Naive thymus-derived CD4-positive, alpha-beta T cell (primary cell): ENCODE data around the gene PAXX. TPM values are rescaled to one million over a fixed set of nuclear protein-coding genes. Genes with fewer than 3 reads are reported as not detected.

ENCODE experiments used
- ATAC-seq: fragments of 150-1000 bp; cut with Tn5 transposase; 2 replicates; pipeline ENCODE4 v1.10.0; 2021; ENCODE audit warnings: mild to moderate bottlenecking, moderate library complexity
- CTCF ChIA-PET: fragments of 350-600 bp; sonication (Branson Sonifier 250); formaldehyde crosslinking; loops from one replicate; lab custom pipeline; 2021; ENCODE audit warnings: antibody characterized with exemption; lab: Charles Lee
- POLR2A ChIA-PET: fragments of 350-600 bp; sonication (Branson Sonifier 250); formaldehyde crosslinking; loops from one replicate; lab custom pipeline; 2021; ENCODE audit warnings: antibody characterized with exemption, inconsistent platforms; lab: Charles Lee
- DNase-seq, 9 donors: peaks; one replicate each; pipeline versions ENCODE4 v3.0.0 to v3.0.0-alpha.2; 2020 to 2022; ENCODE audit warnings: mixed read lengths in 1 of 9
- H3K27ac ChIP-seq: one replicate; pipeline ENCODE4 v1.7.0; 2013; ENCODE audit warnings: mild to moderate bottlenecking, low read depth, low read length, moderate library complexity
- H3K27me3 ChIP-seq, 2 donors: one replicate each; pipeline ENCODE4 v1.7.0; 2013; ENCODE audit warnings: low read length in 2 of 2, mild to moderate bottlenecking in 2 of 2, moderate library complexity in 2 of 2; ENCODE audit not compliant: control insufficient read depth in 2 of 2, insufficient read depth in 2 of 2
- H3K36me3 ChIP-seq, 3 experiments: 1 replicate in 2 of 3; 2 replicates in 1 of 3; pipeline ENCODE4 v1.7.0; 2013; ENCODE audit warnings: low read length in 3 of 3, mild to moderate bottlenecking in 3 of 3, moderate library complexity in 1 of 3; ENCODE audit not compliant: insufficient read depth in 3 of 3, control insufficient read depth in 2 of 3
- H3K4me1 ChIP-seq, 2 donors: one replicate each; pipeline ENCODE4 v1.7.0; 2013; ENCODE audit warnings: low read length in 2 of 2, mild to moderate bottlenecking in 2 of 2, moderate library complexity in 1 of 2; ENCODE audit not compliant: control insufficient read depth in 2 of 2, insufficient read depth in 2 of 2
- H3K4me3 ChIP-seq: 2 replicates; pipeline ENCODE4 v1.7.0; 2013; ENCODE audit warnings: mild to moderate bottlenecking, low read length
- H3K9me3 ChIP-seq, 3 experiments: 1 replicate in 2 of 3; 2 replicates in 1 of 3; pipeline ENCODE4 v1.7.0; 2013; ENCODE audit warnings: low read length in 3 of 3; ENCODE audit not compliant: control insufficient read depth in 2 of 3
- H3K27ac Mint-ChIP-seq, 9 donors: one replicate each; pipeline ENCODE4 v1.8.0; 2020 to 2022; ENCODE audit warnings: mixed read lengths in 9 of 9, mild to moderate bottlenecking in 8 of 9, moderate library complexity in 5 of 9, inconsistent platforms in 2 of 9
- H3K27me3 Mint-ChIP-seq, 5 donors: one replicate each; pipeline ENCODE4 v1.8.0; 2021 to 2022; ENCODE audit warnings: mixed read lengths in 5 of 5, mild to moderate bottlenecking in 1 of 5
- H3K36me3 Mint-ChIP-seq, 5 donors: one replicate each; pipeline ENCODE4 v1.8.0; 2020 to 2022; ENCODE audit warnings: mixed read lengths in 5 of 5, mild to moderate bottlenecking in 3 of 5, inconsistent platforms in 1 of 5
- H3K4me1 Mint-ChIP-seq, 7 donors: one replicate each; pipeline ENCODE4 v1.8.0; 2020 to 2022; ENCODE audit warnings: mixed read lengths in 7 of 7, mild to moderate bottlenecking in 3 of 7, inconsistent platforms in 1 of 7
- H3K4me3 Mint-ChIP-seq, 10 donors: one replicate each; pipeline ENCODE4 v1.8.0; 2020 to 2022; ENCODE audit warnings: mild to moderate bottlenecking in 10 of 10, mixed read lengths in 10 of 10, moderate library complexity in 6 of 10, inconsistent platforms in 2 of 10
- H3K9me3 Mint-ChIP-seq, 11 donors: one replicate each; pipeline ENCODE4 v1.8.0; 2020 to 2022; ENCODE audit warnings: mixed read lengths in 11 of 11, mild to moderate bottlenecking in 4 of 11, inconsistent platforms in 1 of 11, moderate library complexity in 1 of 11
- intact Hi-C, 2 donors: fragments of 100-400 bp; cut with micrococcal nuclease; formaldehyde crosslinking; loops; one replicate each; pipeline ENCODE4 v1.15.1; 2023
- polyA plus RNA-seq, 2 donors: library from polyadenylated mRNA; unstranded; fragments of 300-500 nt; fragmentation: Illumina TruSeq; gene quantifications; one replicate each; pipeline ENCODE4 v1.2.3, GENCODE V29; 2021
- total RNA-seq, 6 experiments: library from RNA in 5 of 6; stranded (reverse) in 5 of 6; gene quantifications; 1 replicate in 5 of 6; 2 replicates in 1 of 6; pipeline ENCODE4 v1.2.3 and lab custom pipeline; 2021 to 2026

PAXX gene
- total and polyA plus RNA-seq, 7 experiments from 2014 or later: 49.3 to 78.2 (median 66.0) TPM

DNA sequence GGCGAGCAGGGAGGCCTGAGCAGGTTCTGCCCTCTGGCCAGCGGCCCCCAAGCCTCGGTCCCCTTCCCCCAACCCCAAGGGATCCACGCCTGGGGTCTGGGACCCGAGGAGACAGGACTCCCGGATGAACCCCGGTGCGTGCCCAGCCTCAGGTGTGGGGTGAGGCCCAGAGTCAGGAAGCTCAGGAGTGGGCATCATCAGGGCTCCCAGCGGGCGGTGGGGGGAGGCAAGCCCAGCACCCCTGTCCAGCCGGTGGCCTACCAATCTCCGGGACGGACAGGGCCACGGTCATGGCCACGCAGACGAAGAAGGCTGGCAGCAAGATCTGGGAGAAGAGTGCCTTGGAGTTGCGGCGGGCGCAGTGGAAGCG is 21.3 kb downstream of the PAXX start:
- Mint-ChIP-seq H3K9me3 (no peaks in the 10 kb centered on the region), H3K36me3 (peaks cover 0 to 5% (median 0%) of the 10 kb centered on the region in 5 donors), H3K27me3 (no peaks in the 10 kb centered on the region), H3K27ac (no peak overlapping the region), H3K4me1 (no peaks in the 10 kb centered on the region), H3K4me3 (no peak overlapping the region)
- DNase-seq: no peak
- intact Hi-C loops: no loop called here
- Histone ChIP-seq H3K27ac (no peak overlapping the region), H3K9me3 (no peaks in the 10 kb centered on the region), H3K36me3 (peaks cover 0 to 34% (median 0%) of the 10 kb centered on the region in 3 experiments), H3K4me3 (no peak overlapping the region), H3K4me1 (no peaks in the 10 kb centered on the region), H3K27me3 (no peaks in the 10 kb centered on the region)
- ChIA-PET POLR2A (no interaction called here), CTCF (no interaction called here)
- ATAC-seq: no peak

DNA sequence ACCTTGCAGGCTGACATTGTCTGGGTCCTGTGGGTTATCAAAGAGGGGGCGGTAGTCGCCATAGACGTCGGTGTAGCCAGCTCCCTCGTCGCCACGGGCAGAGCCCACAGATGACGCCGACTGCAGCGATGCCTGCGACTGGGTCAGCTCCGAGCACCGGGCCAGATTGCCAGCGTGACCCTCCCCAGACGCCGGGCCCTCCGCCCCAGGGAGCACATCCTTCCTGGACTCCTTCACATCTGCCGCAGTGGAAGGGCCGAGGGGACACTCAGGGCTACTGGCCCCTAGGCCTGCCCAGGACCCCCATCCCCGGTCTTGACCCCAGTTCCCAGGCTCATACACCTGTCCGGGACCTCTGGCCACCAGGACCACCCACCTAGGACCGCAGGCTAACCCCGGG is 21.9 kb downstream of the PAXX start:
- Mint-ChIP-seq H3K4me1 (no peaks in the 10 kb centered on the region), H3K9me3 (no peaks in the 10 kb centered on the region), H3K27me3 (no peaks in the 10 kb centered on the region), H3K27ac (no peak overlapping the region), H3K4me3 (no peak overlapping the region), H3K36me3 (peaks cover 0 to 5% (median 0%) of the 10 kb centered on the region in 5 donors)
- Histone ChIP-seq H3K27ac (no peak overlapping the region), H3K27me3 (no peaks in the 10 kb centered on the region), H3K36me3 (peaks cover 0 to 34% (median 0%) of the 10 kb centered on the region in 3 experiments), H3K4me1 (no peaks in the 10 kb centered on the region), H3K4me3 (no peak overlapping the region), H3K9me3 (no peaks in the 10 kb centered on the region)
- intact Hi-C loops: no loop called here
- CTCF ChIA-PET: interaction anchor here (1.3 kb wide), 1 partner anchor 15 kb away, joined by 7 read pairs; no protein-coding TSS in a partner anchor
- ATAC-seq (no peak), DNase-seq (no peak)
- POLR2A ChIA-PET: no interaction called here

DNA sequence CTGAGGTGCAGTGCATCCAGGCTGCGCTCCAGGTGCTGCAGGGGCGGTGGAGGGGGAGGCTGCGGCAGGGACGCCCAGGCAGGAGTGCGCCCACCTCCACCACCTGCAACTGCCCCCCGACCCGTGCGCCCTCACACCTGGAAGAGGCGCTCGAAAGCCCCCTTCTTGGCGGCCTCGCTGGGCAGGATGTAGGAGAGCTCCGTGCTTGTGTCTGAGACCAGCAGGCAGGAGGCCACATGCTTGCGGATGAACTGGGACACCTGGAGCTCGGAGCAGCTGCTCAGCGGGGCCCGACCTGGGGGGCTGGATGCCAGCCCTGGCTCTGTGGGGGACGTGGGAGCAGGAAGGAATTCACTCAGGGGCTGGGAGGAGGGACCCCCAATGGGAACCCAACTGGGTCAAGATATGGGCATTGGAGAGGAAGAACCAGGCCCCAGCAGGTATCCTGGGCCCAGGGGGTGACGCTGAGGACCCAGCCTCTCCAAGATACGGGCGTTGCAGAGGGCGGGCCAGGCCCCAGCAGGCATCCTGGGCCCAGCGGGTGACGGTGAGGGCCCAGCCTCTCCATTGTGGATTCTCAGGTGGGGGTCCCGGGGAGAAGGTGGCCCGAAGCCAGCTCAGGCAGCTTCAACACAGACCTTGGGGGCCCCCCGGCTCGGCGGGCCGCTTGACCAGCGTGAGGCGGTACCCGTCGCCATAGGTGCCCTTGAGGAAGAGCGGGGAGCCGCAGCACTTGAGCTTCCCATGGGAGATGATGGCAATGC is 22.7 kb downstream of the PAXX start:
- intact Hi-C loops: no loop called here
- Histone ChIP-seq H3K27me3 (no peaks in the 10 kb centered on the region), H3K4me3 (no peak overlapping the region), H3K9me3 (no peaks in the 10 kb centered on the region), H3K27ac (no peak overlapping the region), H3K4me1 (no peaks in the 10 kb centered on the region), H3K36me3 (peaks cover 0 to 34% (median 0%) of the 10 kb centered on the region in 3 experiments)
- Mint-ChIP-seq H3K27me3 (no peaks in the 10 kb centered on the region), H3K4me3 (no peak overlapping the region), H3K9me3 (no peaks in the 10 kb centered on the region), H3K4me1 (no peaks in the 10 kb centered on the region), H3K27ac (no peak overlapping the region), H3K36me3 (peaks cover 0 to 5% (median 0%) of the 10 kb centered on the region in 5 donors)
- ATAC-seq (no peak), DNase-seq (no peak)
- ChIA-PET POLR2A (no interaction called here), CTCF (interaction anchor here (1.3 kb wide), 1 partner anchor 14 kb away, joined by 7 read pairs; no protein-coding TSS in a partner anchor)

- H3K27me3 ChIP-seq: no peaks in the 10 kb centered on the region
- no peak overlapping the region for H3K27ac ChIP-seq
- H3K4me1 Mint-ChIP-seq: no peaks in the 10 kb centered on the region
- no peak overlapping the region for H3K4me3 Mint-ChIP-seq
- H3K4me1 ChIP-seq: no peaks in the 10 kb centered on the region
- no peaks in the 10 kb centered on the region for H3K9me3 ChIP-seq
- peaks cover 0 to 34% (median 0%) of the 10 kb centered on the region in 3 experiments for H3K36me3 ChIP-seq
- H3K9me3 Mint-ChIP-seq: no peaks in the 10 kb centered on the region
- no peak overlapping the region for H3K4me3 ChIP-seq
- H3K27me3 Mint-ChIP-seq: no peaks in the 10 kb centered on the region
- CTCF ChIA-PET: interaction anchor here (1.3 kb wide), 1 partner anchor 14 kb away, joined by 7 read pairs; no protein-coding TSS in a partner anchor
- H3K36me3 Mint-ChIP-seq: peaks cover 0 to 5% (median 0%) of the 10 kb centered on the region in 5 donors
- no peak overlapping the region for H3K27ac Mint-ChIP-seq
- DNase-seq (no peak), ATAC-seq (no peak)
- POLR2A ChIA-PET: no interaction called here
- intact Hi-C loops: no loop called here
These were observed 23.3 kb downstream of the PAXX start for GRCh38 chr9:137015540-137015930.

DNA sequence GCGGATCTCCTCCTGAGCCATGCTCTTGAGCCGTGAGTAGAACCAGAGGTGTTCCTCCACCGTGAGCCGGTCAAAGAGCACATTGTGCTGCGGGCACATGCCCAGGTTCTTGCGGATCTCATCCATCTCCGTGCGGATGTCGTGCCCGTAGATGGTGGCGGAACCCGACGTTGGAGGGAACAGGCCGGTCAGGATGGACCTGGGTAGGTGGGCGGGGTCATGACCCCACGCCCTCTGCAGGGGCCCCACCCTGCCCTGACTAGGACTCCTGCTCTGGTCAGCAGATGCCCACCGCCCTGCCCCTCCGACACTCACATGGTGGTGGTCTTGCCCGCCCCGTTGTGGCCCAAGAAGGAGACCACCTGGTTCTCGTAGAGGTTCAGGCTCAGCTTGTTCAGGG is 23.8 kb downstream of the PAXX start:
- Mint-ChIP-seq H3K4me3 (no peak overlapping the region), H3K36me3 (peaks cover 0 to 5% (median 0%) of the 10 kb centered on the region in 5 donors), H3K4me1 (no peaks in the 10 kb centered on the region), H3K9me3 (no peaks in the 10 kb centered on the region), H3K27ac (no peak overlapping the region), H3K27me3 (no peaks in the 10 kb centered on the region)
- Histone ChIP-seq H3K36me3 (peaks cover 0 to 34% (median 0%) of the 10 kb centered on the region in 3 experiments), H3K4me3 (no peak overlapping the region), H3K27ac (no peak overlapping the region), H3K27me3 (no peaks in the 10 kb centered on the region), H3K4me1 (no peaks in the 10 kb centered on the region), H3K9me3 (no peaks in the 10 kb centered on the region)
- ChIA-PET POLR2A (no interaction called here), CTCF (no interaction called here)
- intact Hi-C loops: no loop called here
- ATAC-seq (no peak), DNase-seq (no peak)

- no peaks in the 10 kb centered on the region for H3K9me3 Mint-ChIP-seq
These were observed 24.2 kb downstream of the PAXX start for GRCh38 chr9:137016436-137016835.

GRCh38 chr9:137017071-137017470 is 24.8 kb downstream of the PAXX start:
- ChIA-PET CTCF (no interaction called here), POLR2A (no interaction called here)
- H3K4me1 Mint-ChIP-seq: peaks cover 0 to 1% (median 0%) of the 10 kb centered on the region in 7 donors
- intact Hi-C loops: no loop called here
- H3K36me3 Mint-ChIP-seq: peaks cover 0 to 5% (median 0%) of the 10 kb centered on the region in 5 donors
- H3K27ac ChIP-seq: no peak overlapping the region
- no peaks in the 10 kb centered on the region for H3K9me3 Mint-ChIP-seq
- H3K36me3 ChIP-seq: peaks cover 0 to 29% (median 0%) of the 10 kb centered on the region in 3 experiments
- H3K4me3 Mint-ChIP-seq: no peak overlapping the region
- no peak overlapping the region for H3K4me3 ChIP-seq
- ATAC-seq: no peak
- no peaks in the 10 kb centered on the region for H3K4me1 ChIP-seq
- no peak overlapping the region for H3K27ac Mint-ChIP-seq
- no peak for DNase-seq
- no peaks in the 10 kb centered on the region for H3K9me3 ChIP-seq
- no peaks in the 10 kb centered on the region for H3K27me3 ChIP-seq
- no peaks in the 10 kb centered on the region for H3K27me3 Mint-ChIP-seq

More at GRCh38 chr9:137016436-137016835, 24.2 kb downstream of the PAXX start:
- ChIA-PET POLR2A (no interaction called here), CTCF (no interaction called here)
- no peaks in the 10 kb centered on the region for H3K9me3 ChIP-seq
- no peaks in the 10 kb centered on the region for H3K4me1 Mint-ChIP-seq
- H3K4me3 Mint-ChIP-seq: no peak overlapping the region
- no peak for DNase-seq
- H3K27me3 Mint-ChIP-seq: no peaks in the 10 kb centered on the region
- intact Hi-C loops: no loop called here
- ATAC-seq: no peak
- no peaks in the 10 kb centered on the region for H3K27me3 ChIP-seq
- no peak overlapping the region for H3K27ac ChIP-seq
- H3K27ac Mint-ChIP-seq: no peak overlapping the region
- H3K4me1 ChIP-seq: no peaks in the 10 kb centered on the region
- peaks cover 0 to 30% (median 0%) of the 10 kb centered on the region in 3 experiments for H3K36me3 ChIP-seq
- H3K4me3 ChIP-seq: no peak overlapping the region
- H3K36me3 Mint-ChIP-seq: peaks cover 0 to 5% (median 0%) of the 10 kb centered on the region in 5 donors
